GM12892 (cell line): ENCODE results near the gene GCK.
"Not testable (repeated sequence)": the region's sequence is repeated elsewhere in the genome, so short reads cannot be mapped to it uniquely, and the experiment has no call there.

Experiments
- DNase-seq: peaks from one replicate; pipeline ENCODE4 v3.0.0; 2011; ENCODE audit not compliant: insufficient read length
- FAIRE-seq: peaks from 2 replicates; lab custom pipeline; 2011; peaks lifted over from hg19 to GRCh38; lab: Jason Lieb, UNC
- POLR2A ChIP-seq: IDR thresholded peaks from 2 replicates; pipeline ENCODE4 v1.6.1; 2011; ENCODE audit warnings: low read depth, low read length, control low read depth
- POLR2AphosphoS5 ChIP-seq: IDR thresholded peaks from 2 replicates; pipeline ENCODE4 v1.6.1; 2011; ENCODE audit warnings: low read depth, low read length, control low read depth
- TAF1 ChIP-seq: IDR thresholded peaks from 2 replicates; pipeline ENCODE4 v1.6.1; 2011; ENCODE audit warnings: low read depth, mild to moderate bottlenecking, control low read depth, low read length, borderline replicate concordance

GCK gene

DNA sequence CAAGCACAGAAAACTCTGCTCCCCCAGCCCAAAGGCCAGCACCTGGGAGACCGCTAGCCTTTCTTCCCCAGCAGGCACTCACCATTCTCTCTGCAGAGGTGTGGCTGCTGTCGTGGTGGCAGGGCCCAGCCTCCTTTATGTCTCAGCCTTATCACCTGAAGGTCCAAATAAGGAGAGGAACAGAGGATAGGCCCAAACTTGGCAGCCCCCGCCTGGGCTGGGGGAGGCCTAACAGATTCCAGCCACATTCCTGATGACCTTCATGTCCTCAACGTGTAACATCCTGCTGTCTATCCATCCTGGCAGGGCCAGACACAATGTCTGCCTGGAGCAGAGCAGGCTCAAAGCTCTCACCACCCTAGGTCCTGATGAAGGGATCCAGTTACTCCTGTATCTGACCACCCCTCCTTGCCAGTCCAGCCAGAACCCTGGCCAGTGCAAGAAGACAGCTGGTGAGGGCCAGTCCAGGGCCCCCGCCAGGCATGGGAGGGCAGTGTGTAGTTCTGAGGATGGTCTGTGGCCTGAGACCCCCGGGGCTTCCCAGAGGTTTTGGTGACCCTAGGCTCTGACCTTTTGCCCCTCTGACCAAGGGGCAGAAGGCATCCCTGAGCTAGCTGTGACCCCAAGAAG lies 47.9 kb downstream of the GCK start, which contains the start of gene MYL7:
TSS of gene MYL7 (minus strand) at position 112 of the 630 bp plus-strand sequence. CDS start at position 85, 27 bp downstream.
- TF ChIP-seq POLR2A: no peak
- TF ChIP-seq TAF1: no peak
- no peak for TF ChIP-seq POLR2AphosphoS5
- FAIRE-seq (no peak), DNase-seq (no peak)

DNA sequence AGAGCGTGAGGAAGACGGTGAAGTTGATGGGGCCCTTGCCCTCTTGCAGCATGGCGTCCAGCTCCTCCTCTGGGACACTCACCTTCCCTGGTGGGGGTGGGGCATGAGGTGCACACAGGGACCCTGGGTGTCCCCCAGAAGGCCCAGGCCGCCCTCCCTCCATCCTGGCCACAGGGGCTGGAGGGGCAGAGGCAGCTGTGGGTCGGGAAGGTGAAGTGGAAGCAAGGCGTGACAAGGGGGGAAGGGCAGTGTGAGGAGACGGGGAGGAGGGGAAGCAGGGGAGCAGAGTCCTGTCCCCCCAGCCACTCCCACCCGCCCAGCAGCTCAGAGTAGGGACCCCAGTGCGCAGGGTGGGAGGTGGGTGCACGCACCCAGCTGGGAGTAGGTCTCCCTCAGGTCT lies 48.9 kb downstream of the GCK start:
- DNase-seq (no peak), FAIRE-seq (no peak)
- TF ChIP-seq POLR2AphosphoS5: no peak

DNA sequence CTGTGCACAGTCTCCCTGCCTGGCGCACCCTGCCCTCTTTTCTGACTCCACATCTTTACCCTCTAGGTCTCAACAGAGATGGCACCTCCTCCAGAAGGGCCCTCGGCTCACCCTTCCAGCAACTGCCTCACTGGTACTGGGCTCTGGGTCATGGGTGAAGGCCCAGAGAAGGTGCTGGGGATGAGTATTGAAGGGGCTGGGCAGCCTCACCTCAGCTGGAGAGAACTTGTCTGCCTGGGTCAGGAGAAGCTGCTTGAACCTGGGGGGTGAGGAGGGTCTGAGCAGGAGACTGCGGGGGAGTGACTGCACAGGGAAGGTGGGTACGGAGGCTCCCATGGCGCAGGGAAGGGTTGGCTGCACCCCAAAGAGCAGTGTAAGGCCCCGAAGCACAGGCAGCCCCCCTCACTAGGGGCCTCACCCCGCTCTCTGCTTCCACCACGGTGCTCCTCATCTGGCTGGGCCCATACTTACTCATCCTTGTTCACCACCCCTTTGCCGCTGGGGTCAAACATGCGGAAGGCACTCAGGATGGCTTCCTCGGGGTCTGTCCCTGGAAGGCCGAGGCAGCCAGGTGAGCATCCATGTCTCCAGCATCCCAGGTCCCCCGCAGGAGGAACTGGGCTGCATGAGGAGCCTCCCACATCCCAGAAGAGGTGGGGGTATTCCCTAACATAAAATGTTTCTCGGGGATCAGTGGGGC lies 49.8 kb downstream of the GCK start:
- no peak for FAIRE-seq
- TF ChIP-seq TAF1: no peak
- no peak for TF ChIP-seq POLR2AphosphoS5

DNA sequence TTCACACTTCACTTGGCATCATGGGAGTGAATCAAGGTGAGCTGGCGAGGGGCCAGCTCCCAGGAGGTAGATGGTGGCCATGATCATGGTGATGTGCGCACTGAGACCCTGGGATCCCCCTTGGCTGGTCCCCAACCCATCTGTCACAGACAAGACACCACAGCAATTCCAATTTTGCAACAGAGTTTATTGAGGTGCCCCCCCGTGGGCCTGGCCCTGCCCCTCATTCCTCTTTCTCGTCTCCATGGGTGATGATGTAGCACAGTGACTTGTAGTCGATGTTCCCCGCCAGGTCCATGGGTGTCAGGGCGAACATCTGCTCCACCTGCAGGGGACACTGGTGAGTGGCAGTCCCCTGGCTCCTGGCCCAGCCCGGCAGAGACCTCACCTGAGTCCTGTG lies 50.5 kb downstream of the GCK start:
- DNase-seq (no peak), FAIRE-seq (no peak)
- TF ChIP-seq POLR2AphosphoS5 (no peak), TAF1 (no peak), POLR2A (no peak)

More for the DNA sequence above, 49.8 kb downstream of the GCK start:
- DNase-seq: no peak

DNA sequence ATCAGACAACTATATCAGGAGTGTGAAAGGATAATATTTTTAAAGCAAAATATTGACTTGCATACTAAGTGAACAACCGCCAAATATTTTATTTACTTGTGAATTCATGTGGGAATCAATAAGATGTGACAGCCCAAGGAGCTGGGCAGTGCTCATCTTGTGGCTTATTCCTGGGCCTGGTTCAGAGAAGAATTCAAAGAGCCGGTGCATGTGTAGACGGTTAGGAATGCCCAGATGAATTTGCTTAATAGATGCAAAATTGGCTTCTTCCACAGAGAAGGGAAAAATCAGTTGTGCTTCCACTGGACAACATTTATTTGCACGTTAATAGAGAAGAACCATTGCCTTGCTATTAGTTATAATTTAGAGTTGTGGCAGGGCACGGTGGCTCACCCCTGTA lies 52.5 kb downstream of the GCK start:
- TF ChIP-seq TAF1 (no peak), POLR2AphosphoS5 (no peak), POLR2A (no peak)
- no peak for FAIRE-seq
- no peak for DNase-seq

DNA sequence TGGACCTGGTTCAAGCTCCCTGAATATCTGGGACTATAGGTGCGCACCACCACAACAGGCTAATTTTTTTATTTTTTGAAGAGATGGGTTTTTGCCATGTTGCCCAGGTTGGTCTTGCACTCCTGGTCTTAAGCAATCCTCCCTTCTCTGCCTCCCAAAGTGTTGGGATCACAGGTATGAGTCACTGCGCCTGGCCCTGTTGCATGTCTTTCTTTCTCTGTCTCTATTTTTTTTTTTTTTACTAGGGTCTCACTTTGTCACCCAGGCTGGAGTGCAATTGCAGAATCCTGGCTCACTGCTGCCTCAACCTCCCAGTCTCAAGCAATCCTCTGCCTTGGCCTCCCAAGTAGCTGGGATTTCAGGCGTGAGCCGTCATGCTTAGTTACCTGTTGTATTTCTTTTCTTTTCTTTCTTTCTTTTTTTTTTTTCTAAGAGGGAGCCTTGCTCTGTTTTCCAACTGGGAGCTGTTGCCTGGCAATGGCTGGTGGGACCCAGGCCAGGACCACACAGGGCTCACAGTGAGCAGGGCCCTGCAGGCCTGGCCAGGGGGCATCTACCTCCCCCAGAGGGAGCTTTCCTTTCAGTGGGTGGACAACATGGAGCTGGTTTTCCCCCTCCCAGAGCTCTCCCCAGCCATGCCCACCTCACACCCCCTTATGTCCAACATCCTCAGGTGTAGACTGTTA lies 54.2 kb downstream of the GCK start:
- FAIRE-seq (no peak), DNase-seq (no peak)
- TF ChIP-seq POLR2A: no peak
- TF ChIP-seq POLR2AphosphoS5: no peak
- no peak for TF ChIP-seq TAF1

DNA sequence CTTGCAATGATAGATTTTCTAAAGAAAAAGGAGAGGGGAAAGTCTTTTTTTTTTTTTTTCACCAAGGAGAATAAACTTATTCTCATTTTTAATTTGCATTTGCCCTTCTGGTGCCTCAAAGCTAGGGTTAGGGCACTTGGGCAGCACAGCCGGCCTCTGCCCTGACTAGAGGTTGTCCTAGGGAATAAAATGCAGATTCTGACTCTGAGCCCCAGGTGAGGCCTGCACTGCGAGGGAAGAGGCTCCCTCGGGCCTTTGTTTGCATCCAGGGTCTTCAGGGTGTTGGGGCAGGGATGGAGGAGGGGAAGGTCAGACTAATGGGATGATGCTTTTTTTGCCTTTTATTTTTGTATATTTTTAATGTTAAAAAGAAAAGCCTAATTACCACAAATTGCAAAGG lies 55.9 kb downstream of the GCK start:
- no peak for DNase-seq

DNA sequence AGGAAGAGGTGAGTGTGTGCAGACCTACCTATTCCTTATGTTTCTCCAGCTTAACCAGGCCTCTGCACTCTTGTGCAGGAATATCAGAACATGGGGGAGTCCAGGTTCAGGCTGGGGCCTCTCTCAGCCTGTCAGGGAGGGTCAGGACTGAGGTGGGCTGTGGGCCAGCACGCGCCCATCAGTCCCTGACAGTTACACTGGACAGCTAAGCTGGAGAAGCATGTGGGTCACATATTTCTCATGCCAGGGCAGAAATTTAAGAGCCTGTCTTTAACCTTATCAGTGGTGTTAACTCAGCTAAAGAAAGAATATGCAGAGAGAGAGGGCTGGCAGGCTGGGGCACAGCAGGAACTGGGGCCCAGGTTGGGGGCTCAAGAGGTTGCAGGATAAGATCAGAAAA lies 57.2 kb downstream of the GCK start:
- FAIRE-seq: no peak
- TF ChIP-seq TAF1 (no peak), POLR2A (no peak), POLR2AphosphoS5 (no peak)
- no peak for DNase-seq

More for the DNA sequence above, 55.9 kb downstream of the GCK start:
- TF ChIP-seq POLR2A (no peak), TAF1 (no peak)
- FAIRE-seq: no peak

DNA sequence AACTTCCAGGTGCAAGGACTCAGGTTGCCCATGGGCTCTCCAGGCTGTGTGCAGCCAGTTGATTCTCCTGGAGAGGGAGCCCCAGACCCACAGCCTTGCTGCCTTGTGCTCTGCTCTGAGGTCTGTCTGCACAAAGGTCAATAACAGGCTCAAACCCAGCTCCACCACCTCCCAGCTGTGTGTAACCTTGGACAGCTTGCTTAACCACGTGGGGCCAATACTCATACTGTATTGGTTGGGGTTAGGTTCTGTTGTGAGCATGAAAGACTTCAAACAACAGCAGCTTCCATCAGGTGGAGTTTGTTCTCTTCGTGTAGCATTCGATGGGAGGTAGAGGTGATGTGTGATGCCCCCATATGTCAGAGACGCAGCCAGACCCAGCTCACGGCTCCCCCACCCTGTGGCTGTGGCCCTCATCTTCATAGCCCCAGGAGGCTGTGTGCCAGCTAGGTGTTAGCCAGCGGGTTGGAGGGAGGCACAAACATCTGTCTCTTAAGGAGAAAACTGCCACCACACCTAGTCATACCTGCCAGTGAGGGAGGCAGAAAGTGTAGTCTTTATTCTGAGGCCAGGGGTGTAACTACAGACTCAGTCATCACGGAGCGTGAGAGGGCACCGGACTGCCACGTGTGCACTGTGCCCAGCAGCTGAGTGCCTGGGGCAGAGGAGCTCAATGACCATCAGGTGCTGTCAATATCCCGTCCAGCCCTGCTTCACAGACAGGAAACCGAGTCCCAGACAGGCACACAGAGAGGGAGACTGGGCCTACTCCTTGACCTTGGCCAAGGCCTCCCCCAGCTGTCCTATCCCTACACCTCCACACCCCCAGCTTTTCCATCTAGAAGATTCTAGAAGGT lies 57.8 kb downstream of the GCK start:
- FAIRE-seq: no peak
- DNase-seq: no peak
- TF ChIP-seq TAF1 (no peak), POLR2AphosphoS5 (no peak), POLR2A (no peak)

DNA sequence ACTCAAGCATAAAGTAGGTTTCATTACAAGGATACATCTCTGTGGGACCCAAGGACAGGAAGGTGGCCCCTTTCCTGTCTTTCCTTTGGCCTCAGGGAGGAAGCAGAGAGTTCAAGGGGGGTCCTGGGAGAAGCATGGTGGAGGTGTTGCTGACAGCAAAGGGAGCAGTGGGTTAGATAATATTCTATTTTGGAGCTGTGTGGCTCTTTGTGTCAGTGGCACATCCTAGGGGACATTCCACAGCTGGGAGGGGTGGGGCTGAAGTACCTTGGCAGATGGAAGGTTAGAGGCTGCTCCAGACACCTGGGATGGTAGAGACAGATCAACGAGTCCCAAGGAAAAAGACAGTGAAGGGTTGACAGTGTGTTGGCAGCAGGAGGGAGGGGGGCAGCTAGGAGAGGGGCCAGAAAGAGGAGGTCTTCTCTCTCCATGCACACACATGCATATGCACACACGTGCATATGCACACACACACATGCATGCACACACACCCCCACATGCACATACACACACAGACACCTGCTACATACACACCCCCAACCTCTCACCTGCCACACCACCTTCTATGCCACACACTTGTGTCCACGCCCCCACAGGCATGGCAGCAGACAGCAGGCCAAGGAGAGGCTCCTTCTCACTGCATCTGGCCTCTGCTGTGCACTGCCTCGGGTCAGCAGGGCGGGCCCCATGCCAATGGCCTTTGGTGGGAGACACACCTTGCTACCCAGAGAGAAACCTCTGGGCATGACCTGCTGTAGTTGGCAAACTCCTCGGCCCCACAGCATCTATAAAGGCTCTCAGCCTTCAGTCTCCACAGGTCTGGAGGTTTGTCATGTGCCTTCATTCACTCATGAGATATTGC lies 60.3 kb downstream of the GCK start:
- no peak for TF ChIP-seq TAF1
- TF ChIP-seq POLR2A: no peak
- TF ChIP-seq POLR2AphosphoS5: no peak
- FAIRE-seq (no peak), DNase-seq (no peak)

DNA sequence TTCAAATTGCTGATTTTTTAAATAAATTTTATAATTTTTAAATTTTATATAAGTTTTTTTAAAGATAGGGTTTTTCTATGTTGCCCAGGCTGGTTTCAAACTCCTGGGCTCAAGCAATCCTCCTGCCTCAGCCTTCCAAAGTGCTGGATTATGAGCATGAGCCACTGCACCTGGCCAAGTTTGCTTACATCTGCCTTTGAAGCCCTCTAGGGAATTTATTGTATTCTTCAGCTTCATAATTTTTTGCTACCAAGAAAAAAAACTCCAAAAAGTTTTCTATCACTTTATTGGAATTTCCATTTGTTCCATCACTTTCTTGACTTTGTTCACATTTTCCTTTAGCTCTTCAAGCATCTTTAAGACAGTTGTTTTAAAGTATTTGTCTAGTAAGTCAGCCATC lies 62.1 kb downstream of the GCK start:
- no peak for DNase-seq
- TF ChIP-seq POLR2AphosphoS5: no peak
- TF ChIP-seq TAF1: no peak
- TF ChIP-seq POLR2A: no peak
- no peak for FAIRE-seq

DNA sequence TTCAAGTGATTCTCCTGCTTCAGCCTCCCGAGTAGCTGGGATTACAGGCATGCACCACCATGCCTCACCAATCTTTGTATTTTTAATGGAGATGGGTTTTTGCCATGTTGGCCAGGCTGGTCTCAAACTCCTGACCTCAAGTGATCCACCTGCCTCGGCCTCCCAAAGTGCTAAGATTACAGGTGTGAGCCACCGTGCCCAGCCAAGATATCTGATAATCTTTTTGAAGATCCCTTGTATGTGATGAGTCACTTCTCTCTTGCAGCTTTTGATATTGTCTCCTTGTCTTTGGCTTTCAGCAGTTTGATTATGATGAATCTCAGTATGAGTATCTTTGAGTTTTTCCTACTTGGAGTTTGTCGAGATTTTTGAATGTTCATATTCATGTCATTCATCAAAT lies 62.7 kb downstream of the GCK start:
- DNase-seq, FAIRE-seq: not testable (repeated sequence)
